IPS-15b (cell line): Measurements from ENCODE around the gene RHEX.

Experiments used
- H3K27me3 ChIP-seq: one replicate; pipeline ENCODE4 v1.6.1; 2013; ENCODE audit warnings: low read length; ENCODE audit not compliant: control insufficient read depth, insufficient read depth
- H3K36me3 ChIP-seq: one replicate; pipeline ENCODE4 v1.6.1; 2013; ENCODE audit warnings: low read length; ENCODE audit not compliant: control insufficient read depth, insufficient read depth
- H3K4me1 ChIP-seq: one replicate; pipeline ENCODE4 v1.6.1; 2013; ENCODE audit warnings: mild to moderate bottlenecking, low read length; ENCODE audit not compliant: control insufficient read depth, insufficient read depth
- H3K4me3 ChIP-seq: one replicate; pipeline ENCODE4 v1.5.1; 2013; ENCODE audit warnings: low read depth, low read length
- H3K9ac ChIP-seq: one replicate; pipeline ENCODE4 v1.6.1; 2013; ENCODE audit warnings: low read depth, mild to moderate bottlenecking, low read length
- H3K9me3 ChIP-seq: one replicate; pipeline ENCODE4 v1.6.1; 2013; ENCODE audit warnings: mild to moderate bottlenecking, low read length; ENCODE audit not compliant: control insufficient read depth, insufficient read depth

The RHEX gene

DNA sequence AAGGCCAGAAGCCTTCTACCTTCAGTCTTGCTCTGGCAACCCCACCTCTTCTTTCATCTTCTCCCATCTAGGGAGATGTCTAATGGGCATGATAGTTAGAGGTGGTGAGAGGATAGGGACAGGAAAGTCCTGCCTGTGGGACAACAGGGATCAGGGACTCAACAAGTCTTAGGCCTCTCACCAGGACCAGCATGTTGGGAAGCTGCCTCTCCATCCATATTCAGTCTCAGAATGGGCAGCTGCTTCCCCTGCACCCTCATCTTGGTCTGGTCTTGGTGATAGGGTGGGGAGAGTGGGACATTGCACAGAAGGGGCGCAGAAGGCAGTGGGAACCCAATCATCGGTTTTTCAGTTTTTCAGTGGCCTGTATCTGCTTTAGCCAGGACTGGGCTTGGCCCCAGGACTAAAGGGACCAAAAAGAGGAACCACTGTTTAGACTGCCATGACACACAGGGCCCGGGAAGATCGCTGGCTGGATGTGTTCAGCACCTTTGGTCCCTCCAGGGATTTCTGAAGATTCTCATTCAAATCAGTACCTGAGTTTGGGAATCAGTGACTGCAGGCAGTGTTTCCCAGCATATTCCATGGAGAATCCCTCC lies 12.7 kb downstream of the RHEX start:
- Histone ChIP-seq H3K9ac (no peak overlapping the region), H3K4me3 (no peak overlapping the region), H3K27me3 (no peaks in the 10 kb centered on the region), H3K9me3 (peaks cover 7% of the 10 kb centered on the region), H3K4me1 (no peaks in the 10 kb centered on the region), H3K36me3 (no peaks in the 10 kb centered on the region)

DNA sequence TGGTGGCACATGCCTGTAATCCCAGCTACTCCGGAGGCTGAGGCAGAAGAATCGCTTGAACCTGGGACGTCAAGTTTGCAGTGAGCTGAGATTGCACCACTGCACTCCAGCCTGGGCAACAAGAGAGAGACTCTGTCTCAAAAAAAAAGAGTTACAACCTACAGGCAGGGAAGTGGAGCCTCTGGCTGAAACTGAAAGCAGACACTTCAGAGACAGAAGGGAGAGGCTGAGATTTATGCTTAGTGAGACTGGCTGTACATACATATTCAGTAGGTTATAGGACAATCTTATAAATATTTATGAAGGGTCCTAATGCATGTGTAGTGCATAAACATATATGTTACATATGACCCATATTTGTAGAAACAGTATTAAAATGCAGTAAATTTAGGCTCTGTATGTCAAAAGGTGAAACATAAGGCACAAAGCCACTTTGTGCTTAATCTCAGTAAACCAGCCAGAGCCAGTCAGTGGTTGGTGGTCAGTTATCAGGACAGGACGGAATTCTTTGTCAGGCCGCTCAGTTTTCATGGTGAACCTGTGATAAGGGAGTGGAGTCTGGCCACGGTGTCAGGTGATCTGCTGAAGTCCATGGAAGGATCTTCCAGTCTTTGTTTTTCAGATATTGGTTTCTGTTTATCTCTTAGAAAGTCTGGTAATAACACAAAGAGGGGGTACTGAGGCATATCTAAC lies 13.7 kb downstream of the RHEX start:
- no peak overlapping the region for H3K4me3 ChIP-seq
- H3K9me3 ChIP-seq: peaks cover 7% of the 10 kb centered on the region
- no peak overlapping the region for H3K9ac ChIP-seq
- H3K4me1 ChIP-seq: no peaks in the 10 kb centered on the region
- H3K27me3 ChIP-seq: no peaks in the 10 kb centered on the region
- H3K36me3 ChIP-seq: no peaks in the 10 kb centered on the region

DNA sequence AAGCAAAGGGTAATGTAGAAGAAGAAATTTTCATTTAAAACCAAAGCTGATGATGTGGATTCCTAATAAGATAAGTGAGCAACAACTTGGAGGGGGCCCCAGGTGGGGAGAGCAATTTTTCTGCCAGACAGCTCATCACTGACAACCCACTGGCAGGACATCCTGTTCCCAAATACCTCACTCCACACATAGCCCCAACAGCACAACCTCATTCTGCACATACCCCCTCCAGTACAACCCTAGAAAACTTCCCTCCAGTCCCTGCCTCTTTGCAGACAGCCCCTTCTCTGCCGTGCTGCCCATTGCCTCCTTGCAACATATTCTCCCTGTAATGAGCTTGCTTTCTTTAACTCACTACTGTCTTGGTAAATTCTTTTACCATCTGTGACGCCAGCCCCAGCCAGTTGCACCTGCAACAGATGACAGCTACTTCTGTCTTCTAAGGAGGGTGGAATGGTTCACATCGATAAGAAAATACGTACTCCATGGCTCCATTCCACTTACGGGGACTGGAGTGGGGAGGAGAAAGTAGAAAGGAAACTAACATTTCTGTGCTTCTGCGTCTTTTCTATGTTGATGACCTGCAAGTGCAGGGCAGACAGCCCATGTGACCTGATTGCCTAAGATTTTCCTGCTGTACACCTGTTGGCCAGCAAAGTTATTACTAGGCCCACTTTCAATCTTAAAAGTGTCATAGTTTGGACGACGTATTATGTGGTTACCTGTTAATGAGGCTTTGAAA lies 14.7 kb downstream of the RHEX start:
- no peak overlapping the region for H3K4me3 ChIP-seq
- no peaks in the 10 kb centered on the region for H3K36me3 ChIP-seq
- no peak overlapping the region for H3K9ac ChIP-seq
- H3K4me1 ChIP-seq: no peaks in the 10 kb centered on the region
- peaks cover 6% of the 10 kb centered on the region for H3K9me3 ChIP-seq
- no peaks in the 10 kb centered on the region for H3K27me3 ChIP-seq

DNA sequence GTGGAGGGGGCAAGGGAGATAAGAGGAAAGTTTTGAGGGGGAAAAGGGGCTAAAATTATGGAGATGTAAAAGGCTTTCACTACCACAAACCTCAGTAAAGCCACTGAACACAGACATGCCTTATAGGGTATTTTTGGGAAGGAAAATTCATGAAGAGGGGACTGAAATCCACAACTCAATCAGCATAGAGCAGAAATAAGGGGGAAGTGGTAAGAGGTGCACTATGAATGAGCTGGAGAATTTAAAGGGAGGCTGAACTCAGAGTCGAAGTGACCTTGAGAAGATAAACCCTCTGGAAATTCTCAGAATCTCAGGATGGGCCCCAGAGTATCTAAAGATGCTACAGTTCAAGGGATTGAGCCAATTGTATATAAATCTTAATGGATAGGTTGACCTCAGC lies 15.3 kb downstream of the RHEX start:
- Histone ChIP-seq H3K27me3 (no peaks in the 10 kb centered on the region), H3K9ac (no peak overlapping the region), H3K4me3 (no peak overlapping the region), H3K4me1 (no peaks in the 10 kb centered on the region), H3K36me3 (no peaks in the 10 kb centered on the region), H3K9me3 (no peaks in the 10 kb centered on the region)

DNA sequence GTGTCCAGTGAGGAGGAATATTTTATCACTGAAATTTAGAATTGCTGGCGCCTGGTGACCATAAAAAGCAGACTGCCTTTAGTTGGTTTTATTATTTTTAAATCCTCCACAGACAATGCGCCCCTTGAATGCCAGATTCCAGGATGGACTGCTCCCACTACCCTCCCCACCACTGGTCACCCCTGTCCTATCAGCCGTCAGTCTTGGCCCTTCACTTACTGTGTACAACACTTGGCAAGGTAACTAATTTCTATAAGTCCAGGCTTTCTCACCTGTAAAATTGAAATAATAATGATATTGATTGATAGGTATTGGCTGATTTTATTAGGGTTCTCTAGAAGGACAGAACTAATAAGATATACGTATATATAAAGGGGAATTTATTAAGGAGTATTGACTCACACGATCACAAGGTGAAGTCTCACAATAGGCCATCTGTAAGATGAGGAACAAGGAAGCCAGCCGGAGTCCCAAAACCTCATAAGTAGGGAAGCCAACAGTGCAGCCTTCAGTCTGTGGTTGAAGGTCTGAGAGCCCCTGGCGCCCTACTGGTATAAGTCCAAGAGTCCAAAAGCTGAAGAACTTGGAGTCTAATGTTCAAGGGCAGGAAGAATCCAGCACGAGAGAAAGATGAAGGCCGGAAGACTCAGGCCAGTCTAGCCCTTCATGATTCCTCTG lies 17.8 kb downstream of the RHEX start:
- Histone ChIP-seq H3K4me1 (peaks cover 1% of the 10 kb centered on the region), H3K4me3 (no peak overlapping the region), H3K36me3 (no peaks in the 10 kb centered on the region), H3K27me3 (no peaks in the 10 kb centered on the region), H3K9me3 (no peaks in the 10 kb centered on the region), H3K9ac (no peak overlapping the region)

DNA sequence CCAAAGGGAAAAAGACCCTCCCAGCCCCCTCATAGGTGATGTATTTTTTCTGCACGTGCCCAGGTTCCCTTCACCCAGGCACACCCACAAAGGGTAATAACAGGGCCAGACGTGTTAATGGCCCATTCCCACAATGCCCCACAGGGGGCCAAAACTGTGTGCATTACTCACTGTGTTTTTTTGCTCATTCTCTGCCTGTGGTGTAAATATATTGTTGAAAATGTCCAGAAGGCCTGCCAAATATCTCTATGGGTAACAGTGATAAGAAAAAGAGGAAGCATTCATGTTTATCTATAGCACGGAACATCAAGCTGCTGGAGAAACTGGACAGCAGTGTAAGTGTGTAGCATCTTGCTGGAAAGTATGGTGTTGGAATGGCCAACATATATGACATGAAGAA lies 21.9 kb downstream of the RHEX start:
- no peak overlapping the region for H3K9ac ChIP-seq
- no peaks in the 10 kb centered on the region for H3K36me3 ChIP-seq
- no peaks in the 10 kb centered on the region for H3K27me3 ChIP-seq

DNA sequence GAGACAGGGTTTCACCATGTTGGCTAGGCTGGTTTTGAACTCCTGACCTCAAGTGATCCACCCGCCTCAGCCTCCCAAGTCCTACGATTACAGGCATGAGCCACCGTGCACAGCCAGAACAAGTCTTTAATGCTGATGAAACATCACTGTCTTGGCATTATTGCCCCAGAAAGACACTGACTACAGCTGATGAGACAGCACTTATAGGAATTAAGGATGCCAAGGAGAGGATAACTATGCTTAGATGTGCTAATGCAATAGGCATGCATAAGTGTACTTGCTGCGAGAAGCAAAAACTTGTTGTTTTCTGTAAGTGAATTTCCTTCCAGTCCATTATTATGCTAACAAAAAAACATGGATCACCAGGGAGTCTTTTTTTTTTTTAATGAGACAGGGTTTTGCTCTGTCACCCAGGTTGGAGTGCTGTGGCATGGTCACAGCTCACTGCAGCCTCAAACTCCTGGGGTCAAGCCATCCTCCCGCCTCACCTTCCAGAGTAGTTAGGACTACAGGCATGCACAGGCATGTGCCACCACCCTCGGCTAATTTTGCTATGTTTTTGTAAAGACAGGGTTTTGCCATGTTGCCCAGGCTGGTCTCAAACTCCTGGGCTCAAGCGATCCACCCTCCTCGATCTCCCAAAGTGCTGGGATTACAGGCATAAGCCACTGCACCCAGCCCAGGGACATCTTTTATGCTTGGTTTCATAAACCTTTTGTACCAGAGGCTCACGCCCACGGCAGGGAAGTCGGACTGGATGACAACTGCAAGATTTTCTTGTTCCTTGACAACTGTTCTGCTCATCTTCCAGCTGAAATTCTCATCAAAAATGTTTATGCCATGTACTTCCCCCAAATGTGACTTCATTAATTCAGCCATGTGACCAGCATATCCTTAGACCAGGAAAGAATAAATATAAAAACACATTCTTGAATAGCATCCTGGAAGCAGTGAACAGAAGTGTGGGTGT lies 23.1 kb downstream of the RHEX start:
- H3K9ac ChIP-seq: no peak overlapping the region

More for the DNA sequence above, 21.9 kb downstream of the RHEX start:
- Histone ChIP-seq H3K9me3 (no peaks in the 10 kb centered on the region), H3K4me1 (peaks cover 10% of the 10 kb centered on the region), H3K4me3 (no peak overlapping the region)

DNA sequence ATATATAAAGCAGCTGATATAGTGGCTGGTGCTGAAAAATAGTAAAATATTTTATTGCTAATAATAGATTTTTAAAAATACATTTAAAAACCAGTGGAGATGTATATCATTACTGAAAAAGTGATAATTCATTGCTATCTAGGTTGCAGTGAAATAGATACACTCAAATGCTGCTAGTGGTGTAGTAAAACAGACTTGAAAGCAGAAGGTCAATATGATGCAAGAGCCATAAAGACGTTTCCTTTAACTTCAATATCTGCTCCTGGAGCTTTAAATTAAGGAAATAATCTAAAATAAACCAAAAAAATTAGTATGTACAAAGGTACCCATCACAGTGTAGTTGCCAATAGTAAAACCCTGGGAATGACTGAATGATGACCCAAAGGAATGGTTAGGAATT lies 26.2 kb downstream of the RHEX start:
- Histone ChIP-seq H3K36me3 (no peaks in the 10 kb centered on the region), H3K4me1 (peaks cover 10% of the 10 kb centered on the region), H3K4me3 (no peak overlapping the region), H3K9ac (no peak overlapping the region), H3K27me3 (no peaks in the 10 kb centered on the region), H3K9me3 (no peaks in the 10 kb centered on the region)

More for the DNA sequence above, 23.1 kb downstream of the RHEX start:
- Histone ChIP-seq H3K27me3 (no peaks in the 10 kb centered on the region), H3K4me1 (peaks cover 10% of the 10 kb centered on the region), H3K4me3 (no peak overlapping the region), H3K9me3 (no peaks in the 10 kb centered on the region), H3K36me3 (no peaks in the 10 kb centered on the region)

DNA sequence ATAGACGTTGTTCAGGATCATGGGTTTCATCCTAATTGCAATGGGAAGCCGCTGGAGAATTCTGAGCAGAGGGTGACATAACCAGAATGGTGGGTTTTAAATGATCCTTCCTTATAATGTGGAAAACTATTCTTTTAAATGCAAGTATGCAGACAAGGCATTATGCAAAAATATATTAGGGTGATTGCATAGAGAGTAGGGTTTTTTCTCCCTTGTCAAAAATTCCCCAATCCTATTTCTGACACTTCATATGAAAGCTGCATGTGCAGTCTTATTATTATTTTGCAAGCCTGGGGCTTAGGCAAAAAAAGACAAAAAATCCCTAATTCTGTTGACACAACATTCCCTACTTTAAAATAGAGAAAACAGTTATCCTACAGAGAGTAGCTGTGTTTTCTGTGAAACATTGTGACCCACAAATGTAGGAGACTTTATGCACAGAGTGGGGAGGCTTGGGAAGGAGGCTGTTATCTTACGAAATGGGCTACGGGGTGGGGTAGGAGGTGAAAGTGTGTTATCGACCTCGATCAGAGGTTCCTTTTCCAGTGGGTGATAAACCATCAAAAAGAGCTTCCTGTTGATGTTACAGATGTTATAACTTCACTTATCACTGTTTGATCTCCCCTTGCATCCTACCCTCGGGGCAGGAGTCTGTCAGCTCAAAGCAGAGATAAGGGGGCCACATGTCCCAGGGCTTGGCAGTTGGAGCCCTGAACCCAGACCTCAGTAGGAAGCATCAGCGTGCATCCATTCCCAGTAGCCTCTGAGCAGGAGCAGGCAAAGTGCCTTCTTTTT lies 27.2 kb downstream of the RHEX start:
- H3K9me3 ChIP-seq: no peaks in the 10 kb centered on the region
- H3K27me3 ChIP-seq: no peaks in the 10 kb centered on the region
- no peaks in the 10 kb centered on the region for H3K36me3 ChIP-seq
- H3K4me3 ChIP-seq: no peak overlapping the region
- H3K4me1 ChIP-seq: peaks cover 10% of the 10 kb centered on the region
- no peak overlapping the region for H3K9ac ChIP-seq

DNA sequence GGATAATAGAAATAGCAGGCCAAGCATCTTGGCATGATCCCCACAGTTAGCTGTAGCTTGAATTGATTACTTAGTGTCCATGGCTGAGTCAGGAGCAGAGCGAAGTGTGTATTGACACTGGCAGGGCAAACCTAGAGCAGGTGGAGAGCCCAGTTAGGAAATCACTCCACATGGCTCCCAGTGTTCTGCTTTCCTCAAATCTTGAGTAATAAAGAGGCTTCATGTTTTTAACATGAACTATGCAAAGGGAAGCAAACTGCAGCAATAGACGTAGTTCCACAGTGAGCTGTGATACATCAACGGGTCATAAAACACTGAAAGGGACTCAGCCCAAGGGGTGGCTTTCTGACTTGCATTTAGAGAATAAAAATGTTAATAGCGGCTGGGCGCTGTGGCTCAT lies 28.9 kb downstream of the RHEX start:
- no peaks in the 10 kb centered on the region for H3K9me3 ChIP-seq
- H3K36me3 ChIP-seq: no peaks in the 10 kb centered on the region
- H3K4me3 ChIP-seq: no peak overlapping the region
- H3K9ac ChIP-seq: no peak overlapping the region
- H3K4me1 ChIP-seq: no peaks in the 10 kb centered on the region
- H3K27me3 ChIP-seq: no peaks in the 10 kb centered on the region
